HEK293 (cell line): ENCODE data around the gene AP3D1.

Experiments
- CTCF ChIA-PET: fragments of 350-600 bp; formaldehyde crosslinking; extraction: SDS; loops from one replicate; lab custom pipeline; 2021; ENCODE audit warnings: antibody characterized with exemption; lab: Yijun Ruan, JAX
- POLR2A ChIA-PET: fragments of 300-600 bp; formaldehyde crosslinking; extraction: SDS; loops from one replicate; lab custom pipeline; 2020; ENCODE audit warnings: antibody characterized with exemption, inconsistent platforms; lab: Yijun Ruan, JAX
- H3K27ac ChIP-seq: fragments of 200-500 bp; sonication (Bioruptor generic); 2 replicates; pipeline ENCODE4 v1.5.1; 2014; ENCODE audit warnings: low read depth, low read length, control low read depth, inconsistent platforms; ENCODE audit errors: extremely low read depth
- H3K36me3 ChIP-seq, 2 experiments: fragments of 200-500 bp in 1 of 2; sonication (Bioruptor generic) in 1 of 2; 1 replicate in 1 of 2; 2 replicates in 1 of 2; pipeline ENCODE4 v1.5.1; 2014 to 2017; ENCODE audit warnings: inconsistent platforms in 2 of 2, low read length in 2 of 2; ENCODE audit not compliant: control insufficient read depth in 2 of 2, insufficient read depth in 1 of 2
- H3K4me1 ChIP-seq: fragments of 200-500 bp; sonication (Bioruptor generic); 2 replicates; pipeline ENCODE4 v1.5.1; 2014; ENCODE audit warnings: mild to moderate bottlenecking, low read length, inconsistent platforms; ENCODE audit not compliant: control insufficient read depth, insufficient read depth
- H3K4me3 ChIP-seq: 2 replicates; pipeline ENCODE4 v1.5.1; 2011; ENCODE audit warnings: low read depth, mild to moderate bottlenecking, control low read depth, low read length, moderate library complexity
- H3K9me3 ChIP-seq: fragments of 200-500 bp; sonication (Bioruptor generic); 2 replicates; pipeline ENCODE4 v1.5.1; 2014; ENCODE audit warnings: low read depth, low read length, inconsistent platforms; ENCODE audit not compliant: control insufficient read depth, insufficient read depth
- KLF1 ChIP-seq: fragments of 450-650 bp; formaldehyde crosslinking; IDR thresholded peaks from 2 replicates; pipeline ENCODE4 v1.5.1; 2016; ENCODE audit warnings: missing biosample characterization, missing genetic modification characterization
- PRDM2 ChIP-seq: fragments of 450-650 bp; formaldehyde crosslinking; IDR thresholded peaks from 2 replicates; pipeline ENCODE4 v1.5.1; 2016; ENCODE audit warnings: missing biosample characterization, missing genetic modification characterization, borderline replicate concordance
- SCRT2 ChIP-seq: fragments of 450-650 bp; formaldehyde crosslinking; IDR thresholded peaks from 2 replicates; pipeline ENCODE4 v1.5.1; 2016; ENCODE audit warnings: missing biosample characterization, missing genetic modification characterization
- WT1 ChIP-seq: fragments of 450-650 bp; formaldehyde crosslinking; IDR thresholded peaks from 2 replicates; pipeline ENCODE4 v1.5.1; 2016; ENCODE audit warnings: missing biosample characterization, missing genetic modification characterization
- ZBTB20 ChIP-seq: fragments of 450-650 bp; formaldehyde crosslinking; IDR thresholded peaks from 2 replicates; pipeline ENCODE4 v1.5.1; 2016; ENCODE audit warnings: missing biosample characterization, missing genetic modification characterization
- ZNF175 ChIP-seq: fragments of 450-650 bp; formaldehyde crosslinking; IDR thresholded peaks from 2 replicates; pipeline ENCODE4 v1.5.1; 2016; ENCODE audit warnings: missing biosample characterization, missing genetic modification characterization
- ZNF324 ChIP-seq: fragments of 450-650 bp; formaldehyde crosslinking; IDR thresholded peaks from 2 replicates; pipeline ENCODE4 v1.5.1; 2016; ENCODE audit warnings: missing biosample characterization, missing genetic modification characterization
- ZNF37A ChIP-seq: fragments of 450-650 bp; IDR thresholded peaks from 2 replicates; pipeline ENCODE4 v1.5.1; 2018; ENCODE audit warnings: missing biosample characterization, missing genetic modification characterization
- ZNF423 ChIP-seq: fragments of 450-650 bp; formaldehyde crosslinking; IDR thresholded peaks from 2 replicates; pipeline ENCODE4 v1.5.1; 2016; ENCODE audit warnings: missing biosample characterization, missing genetic modification characterization
- ZNF600 ChIP-seq: fragments of 450-650 bp; formaldehyde crosslinking; IDR thresholded peaks from 2 replicates; pipeline ENCODE4 v1.5.1; 2016; ENCODE audit warnings: missing biosample characterization, missing genetic modification characterization
- TF ChIP-seq, protein P1 (sequence below): fragments of 450-650 bp; formaldehyde crosslinking; IDR thresholded peaks from 2 replicates; pipeline ENCODE4 v1.5.1; 2016; ENCODE audit warnings: missing biosample characterization, missing genetic modification characterization
- TF ChIP-seq, protein P2 (sequence below): fragments of 450-650 bp; formaldehyde crosslinking; IDR thresholded peaks from 2 replicates; pipeline ENCODE4 v1.5.1; 2016; ENCODE audit warnings: missing biosample characterization, missing genetic modification characterization
- TF ChIP-seq, protein P3 (sequence below): fragments of 450-650 bp; formaldehyde crosslinking; IDR thresholded peaks from 2 replicates; pipeline ENCODE4 v1.5.1; 2016; ENCODE audit warnings: missing biosample characterization, missing genetic modification characterization
- TF ChIP-seq, protein P4 (sequence below): fragments of 450-650 bp; formaldehyde crosslinking; optimal IDR thresholded peaks from 2 replicates; pipeline ENCODE3; 2016; ENCODE audit warnings: missing biosample characterization, mild to moderate bottlenecking, missing genetic modification characterization

The AP3D1 gene

DNA sequence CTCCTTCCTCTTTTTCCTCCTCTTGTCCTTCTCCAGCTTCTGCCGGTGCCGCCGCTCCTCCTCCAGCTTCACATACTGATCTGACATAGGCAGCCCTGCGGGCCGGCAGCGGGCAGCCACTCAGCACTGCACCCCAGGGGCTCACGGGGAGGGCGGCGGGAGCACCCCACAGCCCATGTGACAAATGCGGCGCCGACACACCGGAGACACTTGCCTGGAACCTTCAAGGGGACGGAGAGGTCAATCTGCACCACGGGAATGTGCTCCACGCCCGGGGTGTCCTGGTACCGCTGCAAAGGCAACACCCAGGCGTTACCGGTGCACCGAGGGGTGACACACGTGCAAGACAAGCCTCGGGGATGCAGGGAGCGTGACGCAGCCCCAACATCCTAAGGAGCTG, 36.0 kb downstream of the AP3D1 start (continued):
- TF ChIP-seq, protein P1, sequence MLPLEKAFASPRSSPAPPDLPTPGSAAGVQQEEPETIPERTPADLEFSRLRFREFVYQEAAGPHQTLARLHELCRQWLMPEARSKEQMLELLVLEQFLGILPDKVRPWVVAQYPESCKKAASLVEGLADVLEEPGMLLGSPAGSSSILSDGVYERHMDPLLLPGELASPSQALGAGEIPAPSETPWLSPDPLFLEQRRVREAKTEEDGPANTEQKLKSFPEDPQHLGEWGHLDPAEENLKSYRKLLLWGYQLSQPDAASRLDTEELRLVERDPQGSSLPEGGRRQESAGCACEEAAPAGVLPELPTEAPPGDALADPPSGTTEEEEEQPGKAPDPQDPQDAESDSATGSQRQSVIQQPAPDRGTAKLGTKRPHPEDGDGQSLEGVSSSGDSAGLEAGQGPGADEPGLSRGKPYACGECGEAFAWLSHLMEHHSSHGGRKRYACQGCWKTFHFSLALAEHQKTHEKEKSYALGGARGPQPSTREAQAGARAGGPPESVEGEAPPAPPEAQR (tag by site-specific recombination), result no peak
- no peak for TF ChIP-seq ZBTB20 (tag by site-specific recombination)
- TF ChIP-seq, protein P2, sequence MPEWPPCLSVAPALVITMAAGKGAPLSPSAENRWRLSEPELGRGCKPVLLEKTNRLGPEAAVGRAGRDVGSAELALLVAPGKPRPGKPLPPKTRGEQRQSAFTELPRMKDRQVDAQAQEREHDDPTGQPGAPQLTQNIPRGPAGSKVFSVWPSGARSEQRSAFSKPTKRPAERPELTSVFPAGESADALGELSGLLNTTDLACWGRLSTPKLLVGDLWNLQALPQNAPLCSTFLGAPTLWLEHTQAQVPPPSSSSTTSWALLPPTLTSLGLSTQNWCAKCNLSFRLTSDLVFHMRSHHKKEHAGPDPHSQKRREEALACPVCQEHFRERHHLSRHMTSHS (tag by site-specific recombination), result no peak
- no peak for TF ChIP-seq ZNF37A (tag by site-specific recombination)
- TF ChIP-seq, protein P3, sequence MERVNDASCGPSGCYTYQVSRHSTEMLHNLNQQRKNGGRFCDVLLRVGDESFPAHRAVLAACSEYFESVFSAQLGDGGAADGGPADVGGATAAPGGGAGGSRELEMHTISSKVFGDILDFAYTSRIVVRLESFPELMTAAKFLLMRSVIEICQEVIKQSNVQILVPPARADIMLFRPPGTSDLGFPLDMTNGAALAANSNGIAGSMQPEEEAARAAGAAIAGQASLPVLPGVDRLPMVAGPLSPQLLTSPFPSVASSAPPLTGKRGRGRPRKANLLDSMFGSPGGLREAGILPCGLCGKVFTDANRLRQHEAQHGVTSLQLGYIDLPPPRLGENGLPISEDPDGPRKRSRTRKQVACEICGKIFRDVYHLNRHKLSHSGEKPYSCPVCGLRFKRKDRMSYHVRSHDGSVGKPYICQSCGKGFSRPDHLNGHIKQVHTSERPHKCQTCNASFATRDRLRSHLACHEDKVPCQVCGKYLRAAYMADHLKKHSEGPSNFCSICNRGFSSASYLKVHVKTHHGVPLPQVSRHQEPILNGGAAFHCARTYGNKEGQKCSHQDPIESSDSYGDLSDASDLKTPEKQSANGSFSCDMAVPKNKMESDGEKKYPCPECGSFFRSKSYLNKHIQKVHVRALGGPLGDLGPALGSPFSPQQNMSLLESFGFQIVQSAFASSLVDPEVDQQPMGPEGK (tag by site-specific recombination), result no peak
- TF ChIP-seq ZNF324, result no peak
- no peak for TF ChIP-seq ZNF423 (tag by site-specific recombination)
- no peak for TF ChIP-seq WT1 (tag by site-specific recombination)
- TF ChIP-seq ZNF175 (tag by site-specific recombination), result no peak
- TF ChIP-seq, protein P4, sequence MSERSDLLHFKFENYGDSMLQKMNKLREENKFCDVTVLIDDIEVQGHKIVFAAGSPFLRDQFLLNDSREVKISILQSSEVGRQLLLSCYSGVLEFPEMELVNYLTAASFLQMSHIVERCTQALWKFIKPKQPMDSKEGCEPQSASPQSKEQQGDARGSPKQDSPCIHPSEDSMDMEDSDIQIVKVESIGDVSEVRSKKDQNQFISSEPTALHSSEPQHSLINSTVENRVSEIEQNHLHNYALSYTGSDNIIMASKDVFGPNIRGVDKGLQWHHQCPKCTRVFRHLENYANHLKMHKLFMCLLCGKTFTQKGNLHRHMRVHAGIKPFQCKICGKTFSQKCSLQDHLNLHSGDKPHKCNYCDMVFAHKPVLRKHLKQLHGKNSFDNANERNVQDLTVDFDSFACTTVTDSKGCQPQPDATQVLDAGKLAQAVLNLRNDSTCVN (tag by site-specific recombination), result no peak

GRCh38 chr19:2114821-2115220, 36.5 kb downstream of the AP3D1 start:
- POLR2A ChIA-PET, result no interaction called here
- Histone ChIP-seq H3K27ac (no peak overlapping the region), H3K4me1 (no peaks in the 10 kb centered on the region), H3K36me3 (peaks cover 9 to 96% of the 10 kb centered on the region in 2 experiments; a peak in 2 of 3 replicates), H3K4me3 (no peak overlapping the region), H3K9me3 (no peaks in the 10 kb centered on the region)
- CTCF ChIA-PET, result no interaction called here
- TF ChIP-seq ZNF175 (tag by site-specific recombination) (no peak), PRDM2 (tag by site-specific recombination) (no peak)

GRCh38 chr19:2114218-2114617, 37.1 kb downstream of the AP3D1 start:
- no peaks in the 10 kb centered on the region for H3K9me3 ChIP-seq
- ChIA-PET POLR2A (no interaction called here), CTCF (no interaction called here)
- peaks cover 6 to 99% of the 10 kb centered on the region in 2 experiments; a peak in 2 of 3 replicates for H3K36me3 ChIP-seq
- no peak overlapping the region for H3K4me3 ChIP-seq
- TF ChIP-seq SCRT2 (tag by site-specific recombination), result no peak
- 0 out of 2 replicates have a peak, but pooled peaks have one; percentile 65 for TF ChIP-seq KLF1
- TF ChIP-seq ZNF600, result 0 out of 2 replicates have a peak, but pooled peaks have one; percentile 5
- H3K4me1 ChIP-seq, result no peaks in the 10 kb centered on the region
- no peak overlapping the region for H3K27ac ChIP-seq
